Peyer's patch (tissue), 4 donors: ENCODE data around the gene AMT.

Experiments
- POLR2A ChIP-seq, 2 donors: fragments of 450-650 bp; IDR thresholded peaks; one replicate each; pipeline ENCODE4 v1.5.1; 2017; ENCODE audit warnings: antibody characterized with exemption in 2 of 2, mild to moderate bottlenecking in 2 of 2, moderate library complexity in 2 of 2
- TF ChIP-seq, protein P1 (sequence below), 6 experiments: fragments of 450-650 bp in 4 of 6; fragments of 200-600 bp in 2 of 6; sonication (generic) in 1 of 6; IDR thresholded peaks; one replicate each; pipeline ENCODE4 v1.5.1; 2017 to 2019; ENCODE audit warnings: antibody characterized with exemption in 6 of 6, mild to moderate bottlenecking in 3 of 6, moderate library complexity in 1 of 6

DNA sequence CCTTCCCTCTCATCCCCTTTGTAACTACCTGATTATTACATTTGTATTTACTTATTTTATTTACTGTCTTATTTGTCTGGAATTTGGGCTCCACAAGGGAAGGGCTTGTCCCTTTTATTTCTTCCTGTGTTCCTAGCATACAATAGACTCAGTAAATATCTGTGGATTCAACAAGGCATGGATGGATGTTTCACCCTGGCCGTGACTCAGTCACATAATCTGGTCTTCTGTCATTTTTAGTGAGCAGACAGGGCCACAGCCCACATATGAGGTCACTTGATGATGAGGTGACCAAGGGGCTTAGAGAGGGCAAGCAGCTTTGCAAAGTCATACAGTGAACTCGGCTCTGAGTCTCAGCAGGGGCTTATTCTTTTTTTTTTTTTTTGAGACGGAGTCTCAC, 39.9 kb upstream of the AMT start:
- no peak for TF ChIP-seq POLR2A (IDR thresholded peaks at IDR 0.05)
- TF ChIP-seq, protein P1, sequence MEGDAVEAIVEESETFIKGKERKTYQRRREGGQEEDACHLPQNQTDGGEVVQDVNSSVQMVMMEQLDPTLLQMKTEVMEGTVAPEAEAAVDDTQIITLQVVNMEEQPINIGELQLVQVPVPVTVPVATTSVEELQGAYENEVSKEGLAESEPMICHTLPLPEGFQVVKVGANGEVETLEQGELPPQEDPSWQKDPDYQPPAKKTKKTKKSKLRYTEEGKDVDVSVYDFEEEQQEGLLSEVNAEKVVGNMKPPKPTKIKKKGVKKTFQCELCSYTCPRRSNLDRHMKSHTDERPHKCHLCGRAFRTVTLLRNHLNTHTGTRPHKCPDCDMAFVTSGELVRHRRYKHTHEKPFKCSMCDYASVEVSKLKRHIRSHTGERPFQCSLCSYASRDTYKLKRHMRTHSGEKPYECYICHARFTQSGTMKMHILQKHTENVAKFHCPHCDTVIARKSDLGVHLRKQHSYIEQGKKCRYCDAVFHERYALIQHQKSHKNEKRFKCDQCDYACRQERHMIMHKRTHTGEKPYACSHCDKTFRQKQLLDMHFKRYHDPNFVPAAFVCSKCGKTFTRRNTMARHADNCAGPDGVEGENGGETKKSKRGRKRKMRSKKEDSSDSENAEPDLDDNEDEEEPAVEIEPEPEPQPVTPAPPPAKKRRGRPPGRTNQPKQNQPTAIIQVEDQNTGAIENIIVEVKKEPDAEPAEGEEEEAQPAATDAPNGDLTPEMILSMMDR (IDR thresholded peaks at IDR 0.05): no peak
